GM21367 (cell line): ENCODE measurements around the gene LMX1B.

ENCODE experiments used
- ATAC-seq: cut with Tn5 transposase; IDR thresholded peaks from one replicate; pipeline ENCODE4 v1.9.1; 2021; ENCODE audit not compliant: unreplicated experiment

The LMX1B gene

GRCh38 chr9:126734877-126735276 is 121.1 kb downstream of the LMX1B start:
- no peak for ATAC-seq

- ATAC-seq: no peak
Measured at GRCh38 chr9:126735482-126735881, 121.8 kb downstream of the LMX1B start.

- no peak for ATAC-seq
Measured at GRCh38 chr9:126738553-126738952, 124.8 kb downstream of the LMX1B start.

- ATAC-seq: no peak
Measured at GRCh38 chr9:126743041-126743440, 129.3 kb downstream of the LMX1B start.

GRCh38 chr9:126745574-126746411 is 132.1 kb downstream of the LMX1B start:
- ATAC-seq: no peak
